GM23338 (cell line): ENCODE results near the gene KRTAP5-1.

Source experiments
- EZH2 ChIP-seq: fragments of 200-600 bp; sonication (generic); IDR thresholded peaks from one replicate; pipeline ENCODE4 v1.8.0; 2017; ENCODE audit warnings: antibody characterized with exemption, mild to moderate bottlenecking, low read depth; ENCODE audit not compliant: unreplicated experiment
- POLR2AphosphoS5 ChIP-seq: IDR thresholded peaks from 2 replicates; pipeline ENCODE4 v1.6.1; 2016; ENCODE audit warnings: antibody characterized with exemption, low read depth
- TF ChIP-seq, protein P1 (sequence below), 2 experiments: fragments of 200-600 bp in 1 of 2; sonication (generic) in 1 of 2; conservative IDR thresholded peaks; 2 replicates each; pipeline versions ENCODE4 v1.5.1 to v1.6.1; 2016 to 2017; ENCODE audit warnings: antibody characterized with exemption in 2 of 2, low read depth in 2 of 2, mild to moderate bottlenecking in 2 of 2, moderate library complexity in 1 of 2

DNA sequence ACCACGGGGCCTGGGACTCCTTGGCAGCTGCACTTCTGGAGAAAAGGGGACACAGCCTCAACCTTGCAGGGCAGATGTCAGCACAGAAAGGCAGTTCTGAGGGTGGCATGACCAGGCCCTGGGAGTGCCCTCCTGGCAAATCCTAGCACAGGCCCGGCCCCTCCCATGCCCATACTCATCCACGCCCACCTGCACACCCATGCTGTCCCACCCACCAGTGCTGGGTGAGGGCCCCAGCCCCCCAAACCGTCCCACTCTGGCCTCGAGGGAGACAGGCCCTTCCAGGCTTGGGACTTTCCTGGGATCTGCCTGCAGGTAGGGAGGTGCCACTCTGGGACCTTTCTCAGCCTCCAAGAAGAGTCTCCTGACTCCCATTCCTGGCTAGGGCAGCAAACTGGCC is 23.1 kb downstream of the KRTAP5-1 start:
- TF ChIP-seq, protein P1, sequence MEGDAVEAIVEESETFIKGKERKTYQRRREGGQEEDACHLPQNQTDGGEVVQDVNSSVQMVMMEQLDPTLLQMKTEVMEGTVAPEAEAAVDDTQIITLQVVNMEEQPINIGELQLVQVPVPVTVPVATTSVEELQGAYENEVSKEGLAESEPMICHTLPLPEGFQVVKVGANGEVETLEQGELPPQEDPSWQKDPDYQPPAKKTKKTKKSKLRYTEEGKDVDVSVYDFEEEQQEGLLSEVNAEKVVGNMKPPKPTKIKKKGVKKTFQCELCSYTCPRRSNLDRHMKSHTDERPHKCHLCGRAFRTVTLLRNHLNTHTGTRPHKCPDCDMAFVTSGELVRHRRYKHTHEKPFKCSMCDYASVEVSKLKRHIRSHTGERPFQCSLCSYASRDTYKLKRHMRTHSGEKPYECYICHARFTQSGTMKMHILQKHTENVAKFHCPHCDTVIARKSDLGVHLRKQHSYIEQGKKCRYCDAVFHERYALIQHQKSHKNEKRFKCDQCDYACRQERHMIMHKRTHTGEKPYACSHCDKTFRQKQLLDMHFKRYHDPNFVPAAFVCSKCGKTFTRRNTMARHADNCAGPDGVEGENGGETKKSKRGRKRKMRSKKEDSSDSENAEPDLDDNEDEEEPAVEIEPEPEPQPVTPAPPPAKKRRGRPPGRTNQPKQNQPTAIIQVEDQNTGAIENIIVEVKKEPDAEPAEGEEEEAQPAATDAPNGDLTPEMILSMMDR (conservative IDR thresholded peaks at IDR 0.05; ENCODE audit: low read depth in 2 of 2), result no peak
- TF ChIP-seq POLR2AphosphoS5, result no peak
- TF ChIP-seq EZH2, result no peak
